HepG2 (cell line): ENCODE measurements around the gene CYTH1. TPM values are rescaled to one million over a fixed set of nuclear protein-coding genes. Genes with fewer than 3 reads are reported as not detected.

Source experiments
- ATAC-seq: fragments of 200-7000 bp; cut with Tn5 transposase; 3 replicates; pipeline ENCODE4 v1.9.1; 2020; ENCODE audit warnings: mild to moderate bottlenecking, moderate library complexity
- BruUV-seq: library from RNA; stranded (reverse); fragments of 400-500 nt; replicated peaks from 2 replicates; lab custom pipeline; 2021; lab: Mats Ljungman, UMichigan
- CTCF ChIA-PET: fragments of 300-600 bp; formaldehyde crosslinking; extraction: SDS; loops from one replicate; lab custom pipeline; 2021; ENCODE audit warnings: low total read pairs, inconsistent platforms, low intra/inter-chr PET ratio; lab: Yijun Ruan, JAX
- POLR2A ChIA-PET: fragments of 350-600 bp; sonication (Branson Sonifier 250); formaldehyde crosslinking; loops from one replicate; lab custom pipeline; 2020; ENCODE audit warnings: antibody characterized with exemption, inconsistent platforms; lab: Yijun Ruan, JAX
- DNase-seq: peaks from one replicate; pipeline ENCODE4 v3.0.0-alpha.2; 2015; ENCODE audit warnings: low spot score
- FAIRE-seq: peaks from 3 replicates; lab custom pipeline; 2011; peaks lifted over from hg19 to GRCh38; lab: Jason Lieb, UNC
- H2AFZ ChIP-seq: one replicate; pipeline ENCODE4 v1.6.1; 2011; ENCODE audit warnings: low read length, inconsistent platforms
- H3K27ac ChIP-seq: fragments of 300-600 bp; 3 replicates; pipeline ENCODE4 v1.8.0; 2011; ENCODE audit warnings: mixed run types, mild to moderate bottlenecking, mixed read lengths, low read length, inconsistent platforms; ENCODE audit not compliant: insufficient read depth; ENCODE audit errors: extremely low read length
- H3K27me3 ChIP-seq, 2 experiments: fragments of 200-600 bp in 1 of 2; 2 replicates in 1 of 2; 3 replicates in 1 of 2; pipeline versions ENCODE4 v1.6.0 to v1.8.0; 2011; ENCODE audit warnings: low read length in 2 of 2, mild to moderate bottlenecking in 2 of 2, moderate library complexity in 2 of 2, inconsistent platforms in 1 of 2; ENCODE audit not compliant: insufficient read depth in 2 of 2, control insufficient read depth in 1 of 2
- H3K36me3 ChIP-seq, 2 experiments: fragments of 200-600 bp in 1 of 2; replicated peaks in 1 of 2; 2 replicates in 1 of 2; 3 replicates in 1 of 2; pipeline versions ENCODE4 v1.5.1 to v1.8.0; 2011; ENCODE audit warnings: low read length in 2 of 2, inconsistent platforms in 1 of 2; ENCODE audit not compliant: insufficient read depth in 2 of 2, control insufficient read depth in 1 of 2
- H3K4me1 ChIP-seq: 2 replicates; pipeline ENCODE4 v1.5.1; 2012; ENCODE audit warnings: low read length, inconsistent platforms; ENCODE audit not compliant: insufficient read depth
- H3K4me2 ChIP-seq: 2 replicates; pipeline ENCODE4 v1.6.0; 2011; ENCODE audit warnings: low read depth, low read length, inconsistent platforms
- H3K4me3 ChIP-seq, 3 experiments: fragments of 200-600 bp in 1 of 3; sonication (generic), shearing (Covaris generic) in 1 of 3; replicated peaks in 1 of 3; 2 replicates each; pipeline ENCODE4 v1.5.1; 2011 to 2016; ENCODE audit warnings: low read length in 3 of 3, inconsistent platforms in 2 of 3, low read depth in 2 of 3, mild to moderate bottlenecking in 2 of 3, control low read depth in 1 of 3, mixed read lengths in 1 of 3; ENCODE audit not compliant: insufficient read depth in 1 of 3
- H3K79me2 ChIP-seq: one replicate; pipeline ENCODE4 v1.6.1; 2011; ENCODE audit warnings: low read length, inconsistent platforms; ENCODE audit not compliant: insufficient read depth
- H3K9ac ChIP-seq: 2 replicates; pipeline ENCODE4 v1.6.0; 2011; ENCODE audit warnings: mild to moderate bottlenecking, low read depth, low read length, inconsistent platforms; ENCODE audit not compliant: insufficient read depth
- H3K9me3 ChIP-seq: 2 replicates; pipeline ENCODE4 v1.5.1; 2012; ENCODE audit warnings: mild to moderate bottlenecking, low read length
- H4K20me1 ChIP-seq: 2 replicates; pipeline ENCODE4 v1.6.0; 2011; ENCODE audit warnings: inconsistent platforms, mild to moderate bottlenecking, low read length, moderate library complexity; ENCODE audit not compliant: insufficient read depth
- KLF11 ChIP-seq: IDR thresholded peaks from 2 replicates; pipeline ENCODE4 v1.6.1; 2016; ENCODE audit warnings: missing compliant biosample characterization
- KLF12 ChIP-seq: sonication (generic); formaldehyde crosslinking; IDR thresholded peaks from 2 replicates; pipeline ENCODE4 v1.4.0; 2020; ENCODE audit warnings: missing genetic modification reagents, borderline replicate concordance
- NAIF1 ChIP-seq: sonication (generic); formaldehyde crosslinking; IDR thresholded peaks from 2 replicates; pipeline ENCODE4 v1.5.0; 2020; ENCODE audit warnings: mild to moderate bottlenecking, missing genetic modification reagents, borderline replicate concordance
- TAF15 ChIP-seq: fragments of 200-400 bp; formaldehyde crosslinking; IDR thresholded peaks from one replicate; pipeline ENCODE4 v1.6.1; 2018; ENCODE audit warnings: mild to moderate bottlenecking, low read depth, low read length; ENCODE audit not compliant: poor library complexity, severe bottlenecking
- ZFP90 ChIP-seq: sonication (generic); formaldehyde crosslinking; IDR thresholded peaks from 2 replicates; pipeline ENCODE4 v1.8.0; 2022; ENCODE audit warnings: missing genetic modification reagents, mild to moderate bottlenecking, inconsistent platforms, borderline replicate concordance
- ZNF234 ChIP-seq: sonication (generic); formaldehyde crosslinking; conservative IDR thresholded peaks from 2 replicates; pipeline ENCODE4 v1.5.1; 2020; ENCODE audit warnings: mild to moderate bottlenecking, missing genetic modification reagents
- ZNF484 ChIP-seq: sonication (generic); formaldehyde crosslinking; IDR thresholded peaks from 2 replicates; pipeline ENCODE4 v1.5.1; 2020; ENCODE audit warnings: mild to moderate bottlenecking, low read depth, missing genetic modification reagents, borderline replicate concordance
- ZNF737 ChIP-seq: sonication (generic); formaldehyde crosslinking; IDR thresholded peaks from 2 replicates; pipeline ENCODE4 v1.5.0; 2020; ENCODE audit warnings: missing genetic modification reagents, mild to moderate bottlenecking, borderline replicate concordance
- ZNF746 ChIP-seq: sonication (generic); formaldehyde crosslinking; IDR thresholded peaks from 2 replicates; pipeline ENCODE4 v1.8.0; 2022; ENCODE audit warnings: mild to moderate bottlenecking, missing genetic modification reagents
- ZNF816 ChIP-seq: sonication (generic); formaldehyde crosslinking; IDR thresholded peaks from 2 replicates; pipeline ENCODE4 v1.8.0; 2022; ENCODE audit warnings: missing genetic modification reagents, mild to moderate bottlenecking, borderline replicate concordance
- WGBS: methylation state at CpG from one replicate; pipeline ENCODE4 v1.1.6; 2017; ENCODE audit warnings: low lambda C conversion rate; 5-methylcytosine and 5-hydroxymethylcytosine counted together
- in situ Hi-C: cut with HindIII; loops from 2 replicates; pipeline ENCODE4 v1.10.0; 2017; ENCODE audit warnings: low pct_unique_long_range_greater_than_20kb; ENCODE audit not compliant: extremely low pct_ligation_motif_present
- intact Hi-C: fragments of 100-400 bp; cut with micrococcal nuclease; formaldehyde crosslinking; loops from one replicate; pipeline ENCODE4 v1.10.0; 2022; ENCODE audit not compliant: unreplicated experiment
- polyA plus RNA-seq, 8 experiments: library from polyadenylated mRNA; depleted of rRNA in 3 of 8; stranded (reverse) in 7 of 8; unstranded in 1 of 8; fragments of >200 nt; fragmentation: Illumina TruSeq in 4 of 8; extraction: Trizol in 4 of 8; gene quantifications; 2 replicates each; pipeline versions ENCODE4 v1.2.1 to v1.2.3, GENCODE V29; 2011 to 2016; ENCODE audit warnings: low read depth in 4 of 8, missing spikeins in 1 of 8, mixed read lengths in 1 of 8; ENCODE audit not compliant: insufficient read depth in 1 of 8
- total RNA-seq, 5 experiments: library from RNA; depleted of rRNA; stranded (reverse); fragments of >200 nt; fragmentation: Illumina TruSeq; extraction: Trizol; gene quantifications; 2 replicates each; pipeline ENCODE4 v1.2.3, GENCODE V29; 2016; ENCODE audit warnings: low read depth in 1 of 5
- TF ChIP-seq, protein P1 (sequence below): sonication (generic); formaldehyde crosslinking; IDR thresholded peaks from 2 replicates; pipeline ENCODE4 v1.5.1; 2020; ENCODE audit warnings: mild to moderate bottlenecking, moderate library complexity, missing genetic modification reagents

The CYTH1 gene
- total and polyA plus RNA-seq, 2 of the 13 experiments (the other 11 are each of a cell fraction or from before 2014, with no cell fraction given) = 20.1 to 48.9 TPM

DNA sequence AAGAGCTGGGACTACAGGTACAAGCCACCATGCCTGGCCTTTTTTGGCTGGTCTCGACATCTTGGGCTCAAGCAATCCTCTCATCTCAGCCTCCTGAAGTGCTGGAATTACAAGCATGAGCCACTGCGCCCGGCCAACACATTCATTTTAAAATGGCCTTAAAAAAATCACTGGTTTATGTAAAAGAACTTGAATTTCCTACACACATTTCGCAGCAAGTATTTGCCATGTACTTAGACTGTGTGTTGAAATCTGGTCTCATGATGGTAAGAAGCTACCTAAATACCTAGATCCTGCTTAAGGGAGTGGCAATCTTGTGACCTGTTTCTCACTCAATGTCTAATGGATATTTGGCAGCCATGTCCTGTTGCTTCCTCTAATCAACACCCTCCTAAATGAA lies 8.5 kb upstream of the CYTH1 start:
- in situ Hi-C loops = no loop called here
- WGBS = 95% methylated on average over 4 of the region's 4 CpGs
- Histone ChIP-seq H3K27me3 (no peaks in the 10 kb centered on the region), H3K4me3 (no peak overlapping the region), H3K27ac (no peak overlapping the region), H3K9ac (no peak overlapping the region), H3K4me2 (no peak overlapping the region), H3K4me1 (peaks cover 29% of the 10 kb centered on the region), H2AFZ (no peak overlapping the region), H3K79me2 (no peaks in the 10 kb centered on the region), H3K9me3 (no peaks in the 10 kb centered on the region), H3K36me3 (peaks cover 6 to 11% of the 10 kb centered on the region in 2 experiments; a peak in 4 of 5 replicates), H4K20me1 (no peaks in the 10 kb centered on the region)
- no peak for ATAC-seq
- no TSS peak for BruUV-seq
- POLR2A ChIA-PET = no interaction called here
- FAIRE-seq = peak; percentile 48
- TF ChIP-seq ZNF234 (no peak), ZNF484 (CRISPR knock-in tag) (no peak), KLF11 (no peak), TAF15 (no peak), ZNF816 (CRISPR knock-in tag) (no peak), NAIF1 (CRISPR knock-in tag) (no peak), ZFP90 (CRISPR knock-in tag) (no peak), KLF12 (CRISPR knock-in tag) (no peak), ZNF746 (CRISPR knock-in tag) (no peak), ZNF737 (CRISPR knock-in tag) (no peak)
- TF ChIP-seq, protein P1, sequence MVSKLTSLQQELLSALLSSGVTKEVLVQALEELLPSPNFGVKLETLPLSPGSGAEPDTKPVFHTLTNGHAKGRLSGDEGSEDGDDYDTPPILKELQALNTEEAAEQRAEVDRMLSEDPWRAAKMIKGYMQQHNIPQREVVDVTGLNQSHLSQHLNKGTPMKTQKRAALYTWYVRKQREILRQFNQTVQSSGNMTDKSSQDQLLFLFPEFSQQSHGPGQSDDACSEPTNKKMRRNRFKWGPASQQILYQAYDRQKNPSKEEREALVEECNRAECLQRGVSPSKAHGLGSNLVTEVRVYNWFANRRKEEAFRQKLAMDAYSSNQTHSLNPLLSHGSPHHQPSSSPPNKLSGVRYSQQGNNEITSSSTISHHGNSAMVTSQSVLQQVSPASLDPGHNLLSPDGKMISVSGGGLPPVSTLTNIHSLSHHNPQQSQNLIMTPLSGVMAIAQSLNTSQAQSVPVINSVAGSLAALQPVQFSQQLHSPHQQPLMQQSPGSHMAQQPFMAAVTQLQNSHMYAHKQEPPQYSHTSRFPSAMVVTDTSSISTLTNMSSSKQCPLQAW = no peak
- DNase-seq = no peak
- CTCF ChIA-PET = no interaction called here
- intact Hi-C loops = loop anchor here (5.0 to 10.0 kb wide), 2 partner anchors 37 to 296 kb away; no protein-coding TSS in a partner anchor
